GM20000 (cell line): ENCODE measurements around the gene PRDM16.

Source experiments
- DNase-seq: peaks from one replicate; pipeline ENCODE4 v3.0.0; 2012; ENCODE audit warnings: low spot score
- CTCF ChIP-seq: IDR thresholded peaks from 2 replicates; pipeline ENCODE4 v1.5.1; 2012; ENCODE audit warnings: mild to moderate bottlenecking, control low read depth; ENCODE audit errors: extremely low read depth, missing control alignments

PRDM16 gene

GRCh38 chr1:3429766-3430165, 360.8 kb downstream of the PRDM16 start:
- TF ChIP-seq CTCF: no peak
- no peak for DNase-seq

GRCh38 chr1:3430406-3430805, 361.4 kb downstream of the PRDM16 start:
- no peak for DNase-seq
- TF ChIP-seq CTCF: no peak

GRCh38 chr1:3430820-3431219, 361.8 kb downstream of the PRDM16 start:
- no peak for TF ChIP-seq CTCF
- DNase-seq: no peak

DNA sequence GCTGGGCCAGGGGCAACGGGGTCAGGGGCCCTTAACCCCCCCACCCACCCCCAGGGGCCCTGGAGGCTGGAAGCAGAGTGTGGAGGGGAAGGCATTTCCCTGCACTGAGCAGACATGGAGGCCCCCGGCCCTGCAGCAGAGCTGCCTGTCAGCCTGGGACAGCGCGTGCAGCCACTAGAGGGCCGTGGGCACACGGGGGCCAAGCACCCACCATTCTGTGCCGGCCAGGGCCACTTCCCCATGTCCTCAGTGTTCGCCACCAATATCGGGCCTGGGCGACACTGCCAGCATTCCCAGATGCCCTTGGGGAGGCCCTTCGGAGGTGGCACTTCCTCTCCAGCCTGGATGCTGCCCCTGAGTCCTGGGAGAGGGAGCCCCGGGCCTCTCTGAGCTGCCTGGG, 362.3 kb downstream of the PRDM16 start:
- DNase-seq: no peak
- TF ChIP-seq CTCF: no peak

DNA sequence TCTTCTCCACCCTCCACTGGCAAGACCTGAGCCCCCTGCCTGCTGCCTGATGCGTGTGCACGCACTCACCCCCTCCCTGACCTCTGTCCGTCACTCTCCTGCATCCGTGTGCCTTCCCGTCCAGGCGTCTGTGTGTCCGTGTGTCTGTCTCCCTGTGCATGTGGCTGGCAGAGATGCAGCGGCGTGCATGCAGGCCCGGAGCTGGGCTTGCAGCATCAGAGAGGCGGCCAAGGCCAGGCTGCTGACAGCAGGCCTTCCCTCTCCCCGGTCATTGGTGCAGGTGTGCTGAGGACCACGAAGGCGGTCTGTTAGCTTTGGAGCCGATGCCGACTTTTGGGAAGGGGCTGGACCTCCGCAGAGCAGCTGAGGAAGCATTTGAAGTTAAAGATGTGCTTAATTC, 362.7 kb downstream of the PRDM16 start:
- no peak for TF ChIP-seq CTCF
- DNase-seq: no peak

DNA sequence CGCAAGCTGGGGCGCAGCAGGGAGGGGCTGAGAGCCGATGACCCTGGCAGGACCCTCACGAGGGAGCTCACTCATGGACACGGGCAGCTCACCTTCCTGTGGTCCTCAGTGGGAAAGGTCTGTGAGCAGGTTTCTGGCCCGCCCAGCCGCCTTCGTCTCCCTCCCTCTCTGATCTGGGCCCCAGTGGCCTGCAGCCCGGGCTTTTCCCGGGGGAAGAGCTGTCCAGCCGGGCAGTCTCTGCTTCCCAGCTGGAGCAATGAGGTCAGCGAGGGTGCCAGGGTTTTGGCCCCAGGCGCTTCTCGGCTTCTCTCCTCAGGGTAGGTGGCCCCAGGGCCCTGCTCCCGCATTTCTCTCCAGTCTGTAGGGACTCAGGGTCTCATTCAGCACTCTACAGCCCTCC, 363.3 kb downstream of the PRDM16 start:
- TF ChIP-seq CTCF: no peak

GRCh38 chr1:3433076-3433475, 364.1 kb downstream of the PRDM16 start:
- no peak for DNase-seq
- TF ChIP-seq CTCF: no peak

More for the DNA sequence above, 363.3 kb downstream of the PRDM16 start:
- DNase-seq: no peak
